BJ (cell line): ENCODE data around the gene HHAT. TPM values are rescaled to one million over a fixed set of nuclear protein-coding genes. Genes with fewer than 3 reads are reported as not detected.

Experiments
- CTCF ChIA-PET: fragments of 350-600 bp; formaldehyde crosslinking; extraction: SDS; loops from one replicate; lab custom pipeline; 2021; ENCODE audit warnings: antibody characterized with exemption, inconsistent platforms; lab: Yijun Ruan, JAX
- POLR2A ChIA-PET: fragments of 300-600 bp; sonication (Branson Sonifier 250); formaldehyde crosslinking; extraction: SDS; loops from one replicate; lab custom pipeline; 2021; ENCODE audit warnings: antibody characterized with exemption; lab: Charles Lee
- DNase-seq: peaks from one replicate; pipeline ENCODE4 v3.0.0-alpha.2; 2011; ENCODE audit warnings: low read depth
- H3K27me3 ChIP-seq: 2 replicates; pipeline ENCODE4 v1.6.0; 2011; ENCODE audit warnings: low read length; ENCODE audit not compliant: control insufficient read depth, insufficient read depth
- H3K36me3 ChIP-seq: 2 replicates; pipeline ENCODE4 v1.5.1; 2011; ENCODE audit warnings: low read length; ENCODE audit not compliant: control insufficient read depth, insufficient read depth
- H3K4me3 ChIP-seq: 2 replicates; pipeline ENCODE4 v1.5.1; 2011; ENCODE audit warnings: low read depth, mild to moderate bottlenecking, control low read depth, low read length
- polyA plus RNA-seq: library from polyadenylated mRNA; depleted of rRNA; stranded (reverse); fragments of >200 nt; gene quantifications from 2 replicates; pipeline ENCODE4 v1.2.3, GENCODE V29; 2011
- TF ChIP-seq, protein P1 (sequence below): IDR thresholded peaks from 2 replicates; pipeline ENCODE4 v1.5.1; 2011; ENCODE audit warnings: low read depth, mild to moderate bottlenecking, control low read depth, inconsistent platforms, low read length, moderate library complexity; ENCODE audit not compliant: insufficient read depth

The HHAT gene
- polyA plus RNA-seq, 1 experiment, result 6.6 TPM

DNA sequence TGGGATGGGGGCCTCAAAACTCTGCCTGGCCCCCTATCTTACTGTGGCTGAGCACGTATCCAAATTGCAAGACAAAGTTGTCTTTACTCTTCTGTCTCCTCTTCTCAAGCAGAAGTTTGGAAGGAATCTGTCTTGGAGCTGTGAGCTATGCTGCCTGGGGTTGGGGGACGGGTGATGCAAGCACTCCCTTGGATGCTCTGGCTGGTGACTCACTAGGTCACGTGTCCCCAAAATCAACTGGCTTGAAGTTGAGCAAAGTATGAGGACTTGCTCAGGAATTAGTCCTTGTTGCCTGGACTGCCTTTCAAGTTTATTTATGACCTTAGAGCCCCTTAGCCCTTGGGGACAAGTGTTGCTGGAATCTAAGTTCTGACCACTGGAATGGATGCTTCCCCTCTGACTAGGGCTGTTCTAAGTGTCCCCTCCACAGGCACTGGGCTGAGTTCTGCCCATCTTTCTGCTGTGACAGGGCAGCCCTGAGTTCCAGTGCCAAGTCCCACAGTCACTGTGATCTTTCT is 269.5 kb downstream of the HHAT start:
- ChIA-PET CTCF (interaction anchor here (0.6 to 4.4 kb wide), 4 partner anchors 12 to 535 kb away, joined by 4 to 27 read pairs (median 13); partner anchors contain the start of gene KCNH1), POLR2A (interaction anchor here (1.2 kb wide), 1 partner anchor 535 kb away, joined by 8 read pairs; no protein-coding TSS in a partner anchor)
- TF ChIP-seq, protein P1, sequence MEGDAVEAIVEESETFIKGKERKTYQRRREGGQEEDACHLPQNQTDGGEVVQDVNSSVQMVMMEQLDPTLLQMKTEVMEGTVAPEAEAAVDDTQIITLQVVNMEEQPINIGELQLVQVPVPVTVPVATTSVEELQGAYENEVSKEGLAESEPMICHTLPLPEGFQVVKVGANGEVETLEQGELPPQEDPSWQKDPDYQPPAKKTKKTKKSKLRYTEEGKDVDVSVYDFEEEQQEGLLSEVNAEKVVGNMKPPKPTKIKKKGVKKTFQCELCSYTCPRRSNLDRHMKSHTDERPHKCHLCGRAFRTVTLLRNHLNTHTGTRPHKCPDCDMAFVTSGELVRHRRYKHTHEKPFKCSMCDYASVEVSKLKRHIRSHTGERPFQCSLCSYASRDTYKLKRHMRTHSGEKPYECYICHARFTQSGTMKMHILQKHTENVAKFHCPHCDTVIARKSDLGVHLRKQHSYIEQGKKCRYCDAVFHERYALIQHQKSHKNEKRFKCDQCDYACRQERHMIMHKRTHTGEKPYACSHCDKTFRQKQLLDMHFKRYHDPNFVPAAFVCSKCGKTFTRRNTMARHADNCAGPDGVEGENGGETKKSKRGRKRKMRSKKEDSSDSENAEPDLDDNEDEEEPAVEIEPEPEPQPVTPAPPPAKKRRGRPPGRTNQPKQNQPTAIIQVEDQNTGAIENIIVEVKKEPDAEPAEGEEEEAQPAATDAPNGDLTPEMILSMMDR, result no peak
- Histone ChIP-seq H3K27me3 (no peaks in the 10 kb centered on the region), H3K4me3 (no peak overlapping the region), H3K36me3 (no peaks in the 10 kb centered on the region)
- DNase-seq, result peak; percentile 97

DNA sequence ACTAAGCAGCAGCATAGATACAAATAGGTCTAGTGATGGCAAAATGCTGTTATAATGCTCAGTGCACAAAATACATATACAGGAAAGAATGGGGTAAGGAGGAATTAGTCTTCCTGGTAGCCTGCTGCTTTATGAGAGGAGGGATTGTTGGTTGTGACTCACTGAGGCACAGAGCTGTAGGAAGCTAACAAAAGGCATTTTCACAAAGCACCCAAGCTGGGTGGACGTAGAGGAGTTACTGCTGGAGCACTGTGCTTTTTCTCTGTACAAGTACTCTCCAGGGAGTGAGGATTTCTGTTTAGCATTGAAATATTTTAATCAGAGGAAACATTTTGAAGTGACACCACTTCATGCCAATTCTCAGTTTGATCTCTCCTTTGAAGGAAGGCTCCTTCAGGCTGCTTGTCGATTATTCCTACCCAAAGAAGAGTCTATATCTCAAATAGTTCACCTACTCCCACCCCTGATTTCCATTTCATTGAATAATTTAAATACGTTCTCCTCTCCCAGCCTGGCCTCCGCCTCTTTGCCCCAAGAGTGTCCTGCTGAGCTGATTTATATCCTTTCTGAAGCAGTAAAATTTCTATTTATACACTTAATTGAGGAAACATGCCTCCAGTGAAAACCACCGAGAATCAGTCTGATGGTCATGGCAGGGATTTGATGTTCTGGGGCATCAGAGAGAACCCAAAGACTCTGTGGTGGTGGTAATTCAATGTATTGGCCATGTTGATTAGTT is 271.9 kb downstream of the HHAT start:
- Histone ChIP-seq H3K27me3 (no peaks in the 10 kb centered on the region), H3K4me3 (no peak overlapping the region), H3K36me3 (no peaks in the 10 kb centered on the region)
- CTCF ChIA-PET, result interaction anchor here (0.5 to 4.4 kb wide), 2 partner anchors 533 to 551 kb away, joined by 4 to 20 read pairs; partner anchors contain the start of gene KCNH1
- TF ChIP-seq, protein P1, result no peak
- POLR2A ChIA-PET, result no interaction called here
- no peak for DNase-seq

DNA sequence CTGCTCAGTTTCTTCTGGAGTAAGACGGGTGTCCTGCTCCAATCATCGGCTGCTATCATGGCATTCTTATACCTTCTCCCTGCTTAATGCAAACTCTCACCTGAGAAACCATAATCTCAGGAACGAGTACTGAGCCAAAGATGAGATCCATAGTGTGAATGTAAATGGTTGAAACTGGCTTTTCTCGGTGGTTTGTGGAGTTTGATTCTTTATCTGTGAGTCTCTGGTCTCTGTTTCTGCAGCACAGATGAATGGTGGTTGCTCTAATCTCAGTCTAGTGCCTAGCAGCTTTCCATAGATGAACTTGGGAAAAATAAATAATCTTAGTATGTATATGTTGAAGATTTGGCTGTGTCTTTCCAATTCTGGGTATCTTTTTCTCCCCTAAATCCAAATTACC is 274.4 kb downstream of the HHAT start:
- TF ChIP-seq, protein P1, result no peak
- H3K36me3 ChIP-seq, result no peaks in the 10 kb centered on the region
- H3K4me3 ChIP-seq, result no peak overlapping the region
- ChIA-PET POLR2A (no interaction called here), CTCF (no interaction called here)
- DNase-seq, result no peak
- H3K27me3 ChIP-seq, result no peaks in the 10 kb centered on the region

DNA sequence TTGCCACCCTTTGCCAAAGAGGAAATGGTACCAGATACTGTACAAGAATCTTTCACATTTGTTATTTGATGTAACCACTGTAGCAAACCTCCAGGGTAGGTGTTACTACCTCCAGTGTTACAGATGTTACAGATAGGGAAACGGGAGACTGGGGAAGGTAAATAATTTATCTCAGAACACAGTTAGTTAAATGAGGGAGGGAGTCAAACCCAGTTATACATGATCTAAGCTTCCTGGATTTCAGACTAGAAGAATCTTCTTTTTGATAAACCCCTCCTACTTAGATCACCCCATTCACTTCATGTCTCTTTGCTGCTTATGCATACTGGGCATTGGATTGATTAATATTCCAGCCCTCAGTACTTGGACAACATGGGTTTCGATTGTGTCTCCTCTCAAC is 276.4 kb downstream of the HHAT start:
- no peak for DNase-seq
- Histone ChIP-seq H3K4me3 (no peak overlapping the region), H3K27me3 (no peaks in the 10 kb centered on the region), H3K36me3 (no peaks in the 10 kb centered on the region)
- POLR2A ChIA-PET, result no interaction called here
- TF ChIP-seq, protein P1, result no peak
- CTCF ChIA-PET, result no interaction called here

DNA sequence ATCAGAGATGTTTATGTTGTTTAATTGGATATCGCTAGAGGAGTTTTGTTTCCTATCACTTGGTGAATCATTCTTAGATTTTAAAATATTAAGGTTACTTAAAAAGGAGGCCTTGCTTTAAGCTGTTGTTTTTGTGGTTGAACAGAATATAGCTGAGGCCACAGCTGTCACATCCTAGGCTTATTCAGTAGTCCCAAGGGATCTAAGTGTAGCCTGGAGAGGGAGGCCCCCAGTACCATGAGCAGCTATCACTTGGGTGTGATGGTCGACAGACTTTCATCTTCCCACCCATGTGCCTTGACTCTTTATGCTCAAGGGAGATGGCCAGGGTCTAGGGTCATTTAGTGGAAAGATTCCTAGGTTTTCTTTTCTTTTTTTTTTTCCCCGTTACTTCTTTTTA is 278.7 kb downstream of the HHAT start:
- Histone ChIP-seq H3K27me3 (no peaks in the 10 kb centered on the region), H3K4me3 (no peak overlapping the region), H3K36me3 (no peaks in the 10 kb centered on the region)
- ChIA-PET CTCF (no interaction called here), POLR2A (no interaction called here)
- no peak for DNase-seq
- TF ChIP-seq, protein P1, result no peak
